GM12874 (cell line): ENCODE data around the gene CCDC137.

Experiments
- CTCF ChIP-seq: IDR thresholded peaks from 2 replicates; pipeline ENCODE4 v1.5.1; 2011; ENCODE audit warnings: low read depth, mild to moderate bottlenecking, control low read depth, low read length, moderate library complexity; ENCODE audit not compliant: insufficient read depth

CCDC137 gene

DNA sequence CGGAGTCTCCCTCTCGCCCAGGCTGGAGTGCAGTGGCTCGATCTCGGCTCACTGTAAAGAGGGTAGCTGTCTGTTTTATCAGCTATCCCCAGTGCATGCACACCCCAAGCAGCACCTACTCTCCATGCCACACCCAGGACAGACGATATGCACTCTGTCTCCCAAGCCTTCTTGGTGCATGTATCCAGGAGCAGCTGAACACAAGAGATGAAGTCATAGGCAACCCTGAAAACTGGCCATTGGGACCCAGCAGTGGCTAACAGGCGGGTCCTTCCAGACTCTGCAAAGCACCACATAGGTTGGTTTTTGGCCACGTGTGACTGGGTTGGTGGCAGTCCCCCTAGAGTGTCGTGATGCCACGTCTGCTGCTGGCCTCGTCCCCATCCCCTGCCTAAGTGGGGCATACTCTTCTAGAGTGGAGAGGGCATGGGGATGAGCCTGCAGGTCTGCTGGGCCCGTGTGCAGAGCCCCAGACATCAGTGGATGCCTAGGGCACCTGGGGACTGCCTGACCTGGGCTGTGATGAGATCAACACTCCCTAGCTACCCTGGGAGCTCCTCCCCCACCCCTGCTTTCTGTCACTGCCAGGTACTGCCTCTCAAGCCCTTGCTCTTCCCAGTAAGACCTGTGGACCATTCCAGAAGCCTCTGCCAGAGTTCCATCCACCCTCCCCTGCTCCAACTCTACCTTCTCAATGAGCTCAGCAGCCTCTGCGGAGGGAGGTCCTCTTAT, 19.5 kb upstream of the CCDC137 start:
- TF ChIP-seq CTCF: no peak

DNA sequence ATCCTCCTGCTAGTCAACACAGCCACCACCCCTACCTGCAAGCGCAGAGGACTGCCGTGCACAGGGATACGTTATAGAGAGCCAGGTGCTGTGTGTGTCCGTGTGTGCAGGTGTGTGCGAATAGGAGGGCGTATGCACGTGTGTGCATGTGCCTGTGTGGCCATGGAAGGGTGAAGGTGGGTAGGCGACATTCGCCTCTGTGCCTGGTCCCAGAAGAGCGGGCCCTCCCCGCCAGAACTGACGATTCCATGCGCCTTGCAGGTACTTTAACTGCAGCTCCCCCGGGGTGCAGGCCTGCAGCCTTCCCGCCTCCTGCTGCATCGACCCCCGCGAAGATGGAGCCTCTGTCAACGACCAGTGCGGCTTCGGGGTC, 18.9 kb upstream of the CCDC137 start:
- no peak for TF ChIP-seq CTCF

GRCh38 chr17:81648013-81648706, 18.4 kb upstream of the CCDC137 start:
- TF ChIP-seq CTCF: no peak

- no peak for TF ChIP-seq CTCF
These were observed 17.8 kb upstream of the CCDC137 start for GRCh38 chr17:81648707-81649085.

GRCh38 chr17:81650951-81651350, 15.6 kb upstream of the CCDC137 start:
- TF ChIP-seq CTCF: no peak

DNA sequence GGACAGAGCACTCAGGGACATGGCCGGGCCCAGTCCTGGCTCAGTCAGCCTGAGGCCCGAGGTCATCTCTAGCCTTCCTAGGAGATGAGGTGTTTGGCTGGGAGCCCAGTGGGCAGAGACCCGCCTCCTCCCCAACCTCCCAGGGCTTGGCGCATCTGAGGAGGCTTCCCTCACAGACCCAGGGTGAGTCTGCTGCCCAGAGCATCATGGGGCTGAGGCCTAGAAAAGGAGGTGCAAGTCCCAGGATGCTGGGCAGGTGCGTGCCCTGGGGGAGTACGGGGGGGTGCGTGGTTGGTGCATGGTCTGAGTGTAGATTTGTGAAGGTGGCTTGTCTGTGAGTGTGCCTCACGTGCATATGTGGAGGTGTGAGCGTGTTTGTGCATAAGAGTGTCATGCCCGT, 14.8 kb upstream of the CCDC137 start:
- TF ChIP-seq CTCF: no peak

DNA sequence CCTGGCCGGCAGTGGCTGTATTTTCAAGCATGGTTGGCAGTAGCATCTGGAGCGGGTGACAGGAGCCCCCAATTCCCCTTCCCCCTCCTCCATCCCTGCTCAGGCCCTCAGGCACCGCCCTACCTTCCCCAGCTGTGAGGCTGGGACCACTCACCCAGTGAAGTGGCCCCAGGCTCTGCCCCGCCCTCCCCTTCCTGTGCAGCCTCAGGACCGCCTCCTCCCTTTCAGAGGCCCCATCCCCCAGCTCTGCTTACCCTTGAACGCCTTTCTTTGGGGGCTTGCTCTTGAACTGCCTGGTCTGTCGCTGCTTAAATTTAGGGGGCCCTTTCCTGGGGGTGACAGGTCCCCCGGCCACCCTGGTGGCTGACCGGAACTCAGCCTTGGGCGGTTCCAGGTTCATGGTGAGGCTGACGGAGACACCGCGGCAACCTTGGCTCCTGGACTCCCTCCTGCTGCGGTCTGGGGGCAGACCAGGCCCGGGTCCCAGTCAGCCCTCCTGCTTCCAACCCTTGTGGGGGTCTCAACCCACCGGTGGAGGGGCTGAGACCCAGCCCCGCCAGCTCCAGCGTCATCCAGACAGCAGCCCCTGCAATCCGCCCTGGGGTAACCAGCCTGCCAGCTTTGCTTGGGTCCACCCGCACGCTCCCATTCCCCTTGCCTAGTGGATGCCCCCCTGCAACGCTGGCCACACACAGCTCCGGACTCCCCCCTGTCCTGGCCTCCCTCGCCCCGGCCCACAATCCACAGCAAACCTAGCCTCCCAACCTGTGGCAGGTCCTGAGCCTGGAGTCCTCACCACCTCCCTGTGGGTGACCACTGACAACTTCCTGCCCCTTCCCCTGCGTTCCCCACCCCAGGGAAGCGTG, 13.4 kb upstream of the CCDC137 start:
- no peak for TF ChIP-seq CTCF
